A549 (cell line): Measurements from ENCODE around the gene C10orf105.

Source experiments
- MAZ ChIP-seq: fragments of 150-350 bp; IDR thresholded peaks from 2 replicates; pipeline ENCODE4 v1.6.1; 2014; ENCODE audit warnings: antibody characterized with exemption, low read depth, low read length, borderline replicate concordance
- POLR2A ChIP-seq: IDR thresholded peaks from 2 replicates; pipeline ENCODE4 v1.6.1; 2012; ENCODE audit warnings: mild to moderate bottlenecking, low read length
- RAD21 ChIP-seq, 2 experiments: fragments of >200 bp in 1 of 2; sonication (Bioruptor Twin) in 1 of 2; formaldehyde crosslinking in 1 of 2; IDR thresholded peaks in 1 of 2; conservative IDR thresholded peaks in 1 of 2; 2 replicates in 1 of 2; 3 replicates in 1 of 2; pipeline ENCODE4 v1.6.1; 2012 to 2018; ENCODE audit warnings: inconsistent platforms in 1 of 2

DNA sequence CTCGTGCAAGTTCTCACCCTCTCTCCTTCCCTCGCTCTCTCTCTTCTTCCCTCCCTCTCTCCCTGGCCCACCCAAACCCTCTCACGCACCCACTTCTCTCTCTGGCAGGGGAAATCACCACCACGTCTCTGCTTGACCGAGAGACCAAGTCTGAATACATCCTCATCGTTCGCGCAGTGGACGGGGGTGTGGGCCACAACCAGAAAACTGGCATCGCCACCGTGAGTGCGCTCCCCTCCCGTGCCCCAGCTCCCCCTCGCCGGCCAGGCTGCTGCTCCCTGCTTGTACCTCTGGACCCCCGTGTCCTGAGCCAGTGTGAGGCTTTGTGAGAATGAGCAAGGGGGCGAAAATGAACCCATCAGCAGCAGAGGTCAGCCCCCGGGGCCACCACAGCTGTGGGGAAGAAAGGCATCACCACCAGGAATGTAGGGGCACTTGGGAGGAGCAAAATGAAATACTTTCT lies 25.5 kb downstream of the C10orf105 start:
- TF ChIP-seq MAZ (no peak), RAD21 (conservative IDR thresholded peaks at IDR 0.05 in 1 of 2, IDR thresholded peaks at IDR 0.05 in 1 of 2) (no peak), POLR2A (no peak)
